GM12874 (cell line): Measurements from ENCODE around the gene AJAP1.

Source experiments
- TF ChIP-seq, protein P1 (sequence below): IDR thresholded peaks from 2 replicates; pipeline ENCODE4 v1.5.1; 2011; ENCODE audit warnings: low read depth, mild to moderate bottlenecking, control low read depth, low read length, moderate library complexity; ENCODE audit not compliant: insufficient read depth

AJAP1 gene

DNA sequence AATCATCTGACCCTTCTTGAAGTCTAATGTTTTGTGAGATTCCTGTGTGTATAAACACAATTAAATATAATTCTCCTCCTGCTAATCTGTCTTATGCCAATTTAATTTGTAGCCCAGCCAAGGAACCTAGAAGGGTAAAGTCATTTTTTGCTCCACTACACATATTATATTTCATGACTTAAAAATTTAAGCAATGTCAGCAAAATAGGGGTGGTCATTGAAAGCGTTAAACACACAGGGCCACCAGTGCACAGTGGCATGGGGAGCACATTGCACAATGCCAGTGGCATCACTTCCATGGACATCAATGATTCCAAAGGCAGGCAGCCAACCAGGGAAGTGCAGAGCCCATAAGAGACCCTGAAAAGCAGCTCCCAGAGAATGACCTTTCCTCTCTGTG lies 166.1 kb downstream of the AJAP1 start:
- TF ChIP-seq, protein P1, sequence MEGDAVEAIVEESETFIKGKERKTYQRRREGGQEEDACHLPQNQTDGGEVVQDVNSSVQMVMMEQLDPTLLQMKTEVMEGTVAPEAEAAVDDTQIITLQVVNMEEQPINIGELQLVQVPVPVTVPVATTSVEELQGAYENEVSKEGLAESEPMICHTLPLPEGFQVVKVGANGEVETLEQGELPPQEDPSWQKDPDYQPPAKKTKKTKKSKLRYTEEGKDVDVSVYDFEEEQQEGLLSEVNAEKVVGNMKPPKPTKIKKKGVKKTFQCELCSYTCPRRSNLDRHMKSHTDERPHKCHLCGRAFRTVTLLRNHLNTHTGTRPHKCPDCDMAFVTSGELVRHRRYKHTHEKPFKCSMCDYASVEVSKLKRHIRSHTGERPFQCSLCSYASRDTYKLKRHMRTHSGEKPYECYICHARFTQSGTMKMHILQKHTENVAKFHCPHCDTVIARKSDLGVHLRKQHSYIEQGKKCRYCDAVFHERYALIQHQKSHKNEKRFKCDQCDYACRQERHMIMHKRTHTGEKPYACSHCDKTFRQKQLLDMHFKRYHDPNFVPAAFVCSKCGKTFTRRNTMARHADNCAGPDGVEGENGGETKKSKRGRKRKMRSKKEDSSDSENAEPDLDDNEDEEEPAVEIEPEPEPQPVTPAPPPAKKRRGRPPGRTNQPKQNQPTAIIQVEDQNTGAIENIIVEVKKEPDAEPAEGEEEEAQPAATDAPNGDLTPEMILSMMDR, result no peak

DNA sequence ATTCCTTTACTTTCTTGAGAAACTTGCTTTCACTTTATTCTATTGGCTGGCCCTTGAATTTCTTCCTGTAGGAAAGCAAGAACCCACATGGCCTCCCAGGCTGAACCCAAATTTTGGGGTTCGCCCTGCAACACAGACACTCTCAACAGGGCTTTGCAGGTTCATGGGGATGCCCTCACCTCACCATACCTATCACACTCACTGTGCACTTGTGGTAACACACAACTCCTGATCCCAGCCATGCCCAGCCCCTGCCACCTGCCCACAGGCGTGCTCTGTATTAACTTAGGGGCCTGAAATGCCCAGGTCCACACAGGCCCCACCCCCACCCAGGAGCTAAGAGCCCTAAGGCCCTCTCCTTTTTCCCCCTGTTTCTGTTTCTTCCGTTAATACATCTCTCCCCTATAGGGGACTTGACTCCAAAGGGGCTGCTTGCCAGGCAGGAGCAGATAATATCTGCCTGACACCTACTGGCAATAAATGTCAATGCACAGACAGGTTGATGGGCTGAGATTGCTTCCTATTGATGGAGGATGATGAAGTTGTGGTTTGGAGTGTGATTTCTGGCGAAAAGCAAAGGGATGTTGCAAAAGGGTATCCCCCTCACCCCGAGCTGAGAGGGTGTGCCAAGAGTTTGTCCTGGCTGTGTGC lies 171.5 kb downstream of the AJAP1 start:
- TF ChIP-seq, protein P1, result no peak

DNA sequence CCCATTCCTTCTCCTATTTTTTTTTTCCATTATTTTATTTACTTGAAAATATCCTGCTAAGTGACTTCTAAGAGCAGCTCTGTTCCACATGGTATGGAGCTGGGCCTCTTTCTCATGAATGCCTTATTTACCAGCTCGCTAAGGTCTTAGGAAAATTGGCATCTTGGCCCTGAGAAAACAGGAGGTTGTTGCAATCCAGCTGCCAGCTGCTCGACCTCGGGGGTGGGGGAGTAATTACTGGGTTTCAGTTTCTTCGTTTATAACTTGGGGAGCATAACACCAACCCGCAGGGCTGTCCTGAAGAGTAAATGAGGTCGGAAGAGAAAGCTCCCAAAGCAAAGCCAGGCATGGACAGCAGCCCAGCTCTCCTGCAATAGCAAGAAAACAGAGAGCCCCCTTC lies 176.3 kb downstream of the AJAP1 start:
- TF ChIP-seq, protein P1, result no peak

DNA sequence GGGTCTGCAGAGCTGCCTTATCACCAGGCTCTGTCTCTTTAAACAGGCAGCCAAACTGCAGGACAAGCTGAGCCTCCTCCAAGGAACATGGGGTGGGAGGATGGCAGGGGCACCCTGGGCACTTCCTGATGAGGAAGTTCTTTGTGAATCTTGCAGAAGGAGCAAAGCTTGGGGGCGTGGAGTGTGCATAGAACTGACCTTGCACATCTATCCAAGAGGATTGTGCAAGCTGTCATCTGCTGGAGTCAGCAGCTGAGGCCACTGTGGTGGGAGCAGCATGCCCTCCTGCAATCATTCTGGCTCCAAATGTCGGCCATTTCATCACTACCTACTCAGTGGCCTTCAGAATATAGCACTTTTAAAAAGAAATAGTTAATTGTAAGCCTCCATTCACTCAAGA lies 182.2 kb downstream of the AJAP1 start:
- TF ChIP-seq, protein P1, result no peak

DNA sequence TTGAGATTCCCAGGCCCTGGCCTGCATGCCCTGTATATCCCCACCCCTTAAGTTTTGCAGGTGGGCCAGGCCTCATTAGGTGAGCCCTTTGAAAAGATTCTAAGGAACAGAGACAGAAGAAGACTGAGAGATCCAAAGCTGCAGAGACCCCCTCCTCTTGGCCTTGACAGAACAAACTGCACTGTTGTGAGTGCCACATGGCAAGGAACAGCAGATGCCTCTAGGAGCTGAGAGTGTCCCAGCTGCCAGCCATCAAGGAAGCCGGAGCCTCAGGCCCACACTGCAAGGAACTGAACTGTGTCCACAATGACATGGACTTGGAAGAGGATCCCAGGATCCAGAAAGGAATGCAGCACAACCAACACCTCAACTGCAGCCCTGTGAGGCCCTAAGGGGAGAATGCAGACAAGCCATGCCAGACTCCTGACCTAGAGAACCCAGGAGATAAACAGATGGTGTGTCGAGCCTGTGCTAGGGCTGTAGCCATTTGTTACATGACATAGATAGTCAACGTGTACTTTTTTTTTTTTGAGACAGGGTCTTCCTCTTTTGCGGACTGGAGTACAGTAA lies 182.7 kb downstream of the AJAP1 start:
- TF ChIP-seq, protein P1, result no peak

DNA sequence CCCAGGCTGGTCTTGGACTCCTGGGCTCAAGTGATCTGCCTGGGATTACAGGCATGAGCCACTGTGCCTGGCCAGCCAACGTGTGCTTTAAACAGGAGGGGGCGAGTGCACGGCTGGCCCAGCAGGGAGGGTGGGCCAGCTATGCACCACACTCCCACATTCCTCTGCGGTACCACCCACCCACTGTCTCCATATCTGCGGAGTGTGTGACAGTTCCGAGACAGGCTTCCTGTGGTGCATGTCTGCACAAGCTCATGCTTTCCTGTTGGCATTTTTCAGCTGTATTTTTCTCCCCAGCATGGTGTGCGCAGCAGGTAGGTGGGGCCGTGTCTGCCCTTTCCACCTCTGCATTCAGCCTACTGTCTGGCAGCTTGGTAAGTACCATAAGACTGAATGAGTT lies 183.3 kb downstream of the AJAP1 start:
- TF ChIP-seq, protein P1, result no peak

DNA sequence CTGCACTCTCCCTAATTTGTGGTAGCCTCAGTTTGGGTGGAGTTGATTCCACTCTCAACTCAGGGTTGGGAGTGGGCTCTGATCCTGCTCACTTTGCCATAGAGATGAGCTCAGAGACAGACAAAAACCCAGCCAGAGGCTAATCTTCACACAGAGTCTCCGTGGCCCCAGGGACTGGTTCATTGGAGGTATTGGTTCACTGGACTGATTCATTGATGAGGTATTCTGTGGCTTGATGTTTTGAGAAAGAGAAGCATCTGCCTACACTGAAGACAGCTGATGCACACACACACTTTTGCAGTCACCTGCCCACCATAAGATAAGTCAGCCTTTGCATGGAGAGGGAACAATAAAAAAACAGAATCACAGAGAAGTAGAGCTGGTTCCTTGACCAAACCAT lies 183.8 kb downstream of the AJAP1 start:
- TF ChIP-seq, protein P1, result no peak
